Endodermal cell (in vitro differentiated cells): Measurements from ENCODE around the gene CFLAR. TPM values are rescaled to one million over a fixed set of nuclear protein-coding genes. Genes with fewer than 3 reads are reported as not detected.

Experiments
- DNase-seq: peaks from one replicate; pipeline ENCODE4 v3.0.0-alpha.2; 2017
- H3K27ac ChIP-seq: 2 replicates; pipeline ENCODE4 v1.5.1; 2013; ENCODE audit warnings: mild to moderate bottlenecking, low read depth, low read length, moderate library complexity
- H3K27me3 ChIP-seq: 2 replicates; pipeline ENCODE4 v1.6.1; 2013; ENCODE audit warnings: mild to moderate bottlenecking, low read length, moderate library complexity; ENCODE audit not compliant: insufficient read depth, control insufficient read depth, poor library complexity, severe bottlenecking
- H3K36me3 ChIP-seq: 2 replicates; pipeline ENCODE4 v1.7.0; 2013; ENCODE audit warnings: mild to moderate bottlenecking, low read length, moderate library complexity; ENCODE audit not compliant: control insufficient read depth, insufficient read depth
- H3K4me1 ChIP-seq: one replicate; pipeline ENCODE4 v1.7.0; 2013; ENCODE audit warnings: low read length; ENCODE audit not compliant: control insufficient read depth, insufficient read depth
- H3K4me3 ChIP-seq: 2 replicates; pipeline ENCODE4 v1.5.1; 2013; ENCODE audit warnings: mild to moderate bottlenecking, low read length, moderate library complexity
- H3K9ac ChIP-seq: 2 replicates; pipeline ENCODE4 v1.6.1; 2013; ENCODE audit warnings: mild to moderate bottlenecking, low read length, moderate library complexity; ENCODE audit not compliant: poor library complexity, severe bottlenecking; ENCODE audit errors: extremely low read depth
- H3K9me3 ChIP-seq: 2 replicates; pipeline ENCODE4 v1.6.1; 2013; ENCODE audit warnings: mild to moderate bottlenecking, low read length, moderate library complexity; ENCODE audit not compliant: control insufficient read depth
- H3K27ac Mint-ChIP-seq: 2 replicates; pipeline ENCODE4 v1.8.0; 2020; ENCODE audit warnings: mixed read lengths
- H3K27me3 Mint-ChIP-seq: 2 replicates; pipeline ENCODE4 v1.8.0; 2021; ENCODE audit warnings: mild to moderate bottlenecking, mixed read lengths; ENCODE audit not compliant: insufficient read depth
- H3K36me3 Mint-ChIP-seq: 2 replicates; pipeline ENCODE4 v1.8.0; 2020; ENCODE audit warnings: low read depth, mixed read lengths
- H3K4me1 Mint-ChIP-seq: 2 replicates; pipeline ENCODE4 v1.8.0; 2020; ENCODE audit warnings: mixed read lengths
- H3K4me3 Mint-ChIP-seq: 2 replicates; pipeline ENCODE4 v1.8.0; 2020; ENCODE audit warnings: mild to moderate bottlenecking, moderate library complexity, mixed read lengths
- H3K9me3 Mint-ChIP-seq: 2 replicates; pipeline ENCODE4 v1.8.0; 2020; ENCODE audit warnings: mild to moderate bottlenecking, mixed read lengths
- WGBS, 2 experiments: methylation state at CpG; one replicate each; pipeline versions ENCODE4 v1.1.5 to v1.1.7; 2013; ENCODE audit warnings: missing lambda C conversion rate in 2 of 2, mixed read lengths in 1 of 2; ENCODE audit not compliant: insufficient coverage in 1 of 2, insufficient read length in 1 of 2; 5-methylcytosine and 5-hydroxymethylcytosine counted together
- total RNA-seq, 2 donors: library from RNA; stranded (reverse); fragmentation: NEBNext Ultra II Directional in 1 of 2; extraction: Animal tissue kit (Norgen Biotek cat#: 25700) in 1 of 2; gene quantifications; 2 replicates in 1 of 2; 3 replicates in 1 of 2; pipeline ENCODE4 v1.2.1, GENCODE V29; 2021
- TF ChIP-seq, protein P1 (sequence below): fragments of 200-600 bp; sonication (generic); conservative IDR thresholded peaks from 2 replicates; pipeline ENCODE4 v1.5.0; 2021; ENCODE audit warnings: antibody characterized with exemption, mild to moderate bottlenecking

Gene CFLAR
- total RNA-seq, 2 donors from 2014 or later: 168 to 197 TPM

DNA sequence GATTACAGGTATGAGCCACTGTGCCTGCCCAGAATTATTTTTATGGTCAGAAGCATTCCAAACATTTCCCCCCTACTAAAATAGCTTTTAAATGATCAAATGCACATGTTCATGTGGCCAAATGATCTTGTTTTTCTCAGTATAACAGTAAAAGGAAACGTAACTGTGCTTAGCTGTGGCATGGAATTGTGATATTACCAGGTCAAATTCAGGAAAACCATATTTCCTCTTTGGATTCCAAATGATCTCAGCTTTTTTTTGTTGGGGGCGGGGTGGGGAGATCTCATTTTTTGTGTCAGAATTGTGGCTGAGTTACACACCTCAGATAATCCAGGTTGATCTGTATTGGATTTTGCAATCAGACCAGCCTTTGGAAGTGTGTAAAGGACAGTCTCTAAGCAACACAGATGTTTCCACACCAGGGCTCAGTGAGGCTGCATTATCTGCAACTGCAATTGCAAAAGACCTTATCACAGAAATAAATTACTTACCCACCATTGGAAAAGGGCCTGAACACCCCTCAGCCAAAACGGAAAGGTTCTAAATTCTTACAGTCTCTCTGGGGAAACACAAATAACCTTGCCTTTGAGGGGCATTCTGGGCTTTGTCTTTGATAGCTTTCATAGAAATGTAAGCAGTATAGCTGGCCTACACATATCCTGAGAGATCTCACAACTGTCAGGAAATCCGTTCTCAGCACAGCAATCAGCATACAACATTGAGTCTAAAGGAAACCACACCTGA, 75.3 kb downstream of the CFLAR start:
- Histone ChIP-seq H3K36me3 (no peaks in the 10 kb centered on the region), H3K27ac (no peak overlapping the region), H3K4me1 (no peaks in the 10 kb centered on the region), H3K9ac (no peak overlapping the region), H3K4me3 (no peak overlapping the region), H3K9me3 (no peaks in the 10 kb centered on the region), H3K27me3 (no peaks in the 10 kb centered on the region)
- no peaks in the 10 kb centered on the region for H3K27me3 Mint-ChIP-seq
- TF ChIP-seq, protein P1, sequence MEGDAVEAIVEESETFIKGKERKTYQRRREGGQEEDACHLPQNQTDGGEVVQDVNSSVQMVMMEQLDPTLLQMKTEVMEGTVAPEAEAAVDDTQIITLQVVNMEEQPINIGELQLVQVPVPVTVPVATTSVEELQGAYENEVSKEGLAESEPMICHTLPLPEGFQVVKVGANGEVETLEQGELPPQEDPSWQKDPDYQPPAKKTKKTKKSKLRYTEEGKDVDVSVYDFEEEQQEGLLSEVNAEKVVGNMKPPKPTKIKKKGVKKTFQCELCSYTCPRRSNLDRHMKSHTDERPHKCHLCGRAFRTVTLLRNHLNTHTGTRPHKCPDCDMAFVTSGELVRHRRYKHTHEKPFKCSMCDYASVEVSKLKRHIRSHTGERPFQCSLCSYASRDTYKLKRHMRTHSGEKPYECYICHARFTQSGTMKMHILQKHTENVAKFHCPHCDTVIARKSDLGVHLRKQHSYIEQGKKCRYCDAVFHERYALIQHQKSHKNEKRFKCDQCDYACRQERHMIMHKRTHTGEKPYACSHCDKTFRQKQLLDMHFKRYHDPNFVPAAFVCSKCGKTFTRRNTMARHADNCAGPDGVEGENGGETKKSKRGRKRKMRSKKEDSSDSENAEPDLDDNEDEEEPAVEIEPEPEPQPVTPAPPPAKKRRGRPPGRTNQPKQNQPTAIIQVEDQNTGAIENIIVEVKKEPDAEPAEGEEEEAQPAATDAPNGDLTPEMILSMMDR: no peak
- H3K9me3 Mint-ChIP-seq: no peaks in the 10 kb centered on the region
- 67 to 82% methylated on average over 1 to 4 of the region's 4 CpGs for WGBS, 2 experiments
- no peak for DNase-seq
- H3K27ac Mint-ChIP-seq: no peak overlapping the region
- no peak overlapping the region for H3K4me3 Mint-ChIP-seq
- peaks cover 23% of the 10 kb centered on the region for H3K36me3 Mint-ChIP-seq
- no peaks in the 10 kb centered on the region for H3K4me1 Mint-ChIP-seq

DNA sequence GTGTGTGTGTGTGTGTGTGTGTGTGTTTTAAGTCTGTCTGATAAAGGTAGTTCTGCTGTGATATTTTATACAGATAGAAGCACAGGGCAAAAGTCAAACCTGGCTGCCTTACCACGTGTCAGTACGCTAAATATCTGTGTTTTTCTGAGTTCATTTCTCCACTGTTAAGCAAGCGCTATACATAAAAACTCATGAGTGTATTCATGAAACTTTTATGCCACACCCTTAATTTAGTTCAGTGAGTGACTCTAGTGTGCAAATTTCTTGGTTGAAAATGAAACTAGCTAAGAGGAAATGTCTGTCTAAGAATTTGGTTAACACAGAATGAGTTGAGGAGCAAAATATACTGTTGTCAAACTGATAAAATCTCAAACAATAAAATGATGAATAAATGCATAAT, 78.1 kb downstream of the CFLAR start:
- no peaks in the 10 kb centered on the region for H3K9me3 Mint-ChIP-seq
- H3K27me3 Mint-ChIP-seq: no peaks in the 10 kb centered on the region
- Histone ChIP-seq H3K9ac (no peak overlapping the region), H3K4me3 (no peak overlapping the region), H3K36me3 (no peaks in the 10 kb centered on the region), H3K4me1 (no peaks in the 10 kb centered on the region), H3K27ac (no peak overlapping the region), H3K27me3 (no peaks in the 10 kb centered on the region), H3K9me3 (no peaks in the 10 kb centered on the region)
- no peaks in the 10 kb centered on the region for H3K4me1 Mint-ChIP-seq
- WGBS, 2 experiments: 86 to 93% methylated on average over 1 to 3 of the region's 3 CpGs
- no peak overlapping the region for H3K27ac Mint-ChIP-seq
- peaks cover 22% of the 10 kb centered on the region for H3K36me3 Mint-ChIP-seq
- TF ChIP-seq, protein P1: no peak
- H3K4me3 Mint-ChIP-seq: no peak overlapping the region
- no peak for DNase-seq

DNA sequence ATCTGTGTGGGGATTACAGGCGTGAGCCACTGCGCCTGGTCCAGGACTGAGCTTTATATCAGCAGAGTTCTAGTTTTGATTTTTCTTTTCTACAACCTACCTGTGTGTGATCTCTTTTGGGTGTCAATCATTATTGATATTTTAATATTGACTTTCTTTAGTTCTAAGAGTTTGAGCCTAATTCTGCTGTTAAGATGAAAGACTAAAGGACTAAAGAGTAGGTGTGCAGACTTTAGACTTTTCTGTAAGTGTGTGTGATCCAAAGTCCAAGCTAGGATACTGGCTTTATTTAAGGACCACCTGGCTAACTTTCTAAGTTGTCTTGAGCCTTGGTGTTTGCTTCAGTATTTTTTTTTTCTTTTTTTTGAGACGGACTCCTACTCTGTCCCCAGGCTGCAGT, 79.4 kb downstream of the CFLAR start:
- WGBS, 2 experiments: 94 to 98% methylated on average over 3 of the region's 3 CpGs
- no peaks in the 10 kb centered on the region for H3K27me3 Mint-ChIP-seq
- H3K27ac Mint-ChIP-seq: no peak overlapping the region
- TF ChIP-seq, protein P1: no peak
- DNase-seq: no peak
- Histone ChIP-seq H3K27me3 (no peaks in the 10 kb centered on the region), H3K4me1 (no peaks in the 10 kb centered on the region), H3K36me3 (no peaks in the 10 kb centered on the region), H3K9ac (no peak overlapping the region), H3K9me3 (no peaks in the 10 kb centered on the region), H3K27ac (no peak overlapping the region), H3K4me3 (no peak overlapping the region)
- peaks cover 4% of the 10 kb centered on the region for H3K4me1 Mint-ChIP-seq
- H3K36me3 Mint-ChIP-seq: peaks cover 22% of the 10 kb centered on the region
- no peak overlapping the region for H3K4me3 Mint-ChIP-seq
- no peaks in the 10 kb centered on the region for H3K9me3 Mint-ChIP-seq
